A673 (cell line): ENCODE measurements around the gene CXCL6.

Experiments
- EZH2 ChIP-seq: fragments of 200-600 bp; sonication (generic); IDR thresholded peaks from 2 replicates; pipeline ENCODE4 v1.6.1; 2017; ENCODE audit warnings: borderline replicate concordance, low read depth, mild to moderate bottlenecking, mixed read lengths, antibody characterized with exemption, low read length; ENCODE audit not compliant: poor library complexity, severe bottlenecking
- TF ChIP-seq, protein P1 (sequence below): fragments of 300-800, 200-600 bp; sonication (generic); conservative IDR thresholded peaks from 2 replicates; pipeline ENCODE4 v1.5.1; 2017; ENCODE audit warnings: low read depth, mild to moderate bottlenecking, antibody characterized with exemption, low read length, moderate library complexity, mixed read lengths

DNA sequence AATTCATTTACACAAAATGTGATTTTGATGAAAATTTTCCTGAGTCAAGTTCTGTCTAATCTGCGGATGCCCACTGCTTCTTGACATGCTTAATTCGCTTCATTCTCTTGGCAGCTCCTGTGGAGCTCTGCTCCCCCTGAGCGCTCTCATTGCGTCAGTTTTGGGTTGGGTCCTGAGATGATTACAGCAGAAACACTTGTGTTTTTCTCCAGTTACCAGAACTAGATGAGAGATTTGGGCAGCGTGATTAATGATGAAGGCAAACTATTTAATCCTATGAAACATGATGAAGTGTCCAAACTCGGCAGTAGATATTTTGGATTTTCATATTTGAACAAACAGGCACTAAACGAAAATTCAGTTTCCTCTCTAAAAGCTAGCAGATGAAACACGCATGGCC, 28.5 kb downstream of the CXCL6 start:
- TF ChIP-seq, protein P1, sequence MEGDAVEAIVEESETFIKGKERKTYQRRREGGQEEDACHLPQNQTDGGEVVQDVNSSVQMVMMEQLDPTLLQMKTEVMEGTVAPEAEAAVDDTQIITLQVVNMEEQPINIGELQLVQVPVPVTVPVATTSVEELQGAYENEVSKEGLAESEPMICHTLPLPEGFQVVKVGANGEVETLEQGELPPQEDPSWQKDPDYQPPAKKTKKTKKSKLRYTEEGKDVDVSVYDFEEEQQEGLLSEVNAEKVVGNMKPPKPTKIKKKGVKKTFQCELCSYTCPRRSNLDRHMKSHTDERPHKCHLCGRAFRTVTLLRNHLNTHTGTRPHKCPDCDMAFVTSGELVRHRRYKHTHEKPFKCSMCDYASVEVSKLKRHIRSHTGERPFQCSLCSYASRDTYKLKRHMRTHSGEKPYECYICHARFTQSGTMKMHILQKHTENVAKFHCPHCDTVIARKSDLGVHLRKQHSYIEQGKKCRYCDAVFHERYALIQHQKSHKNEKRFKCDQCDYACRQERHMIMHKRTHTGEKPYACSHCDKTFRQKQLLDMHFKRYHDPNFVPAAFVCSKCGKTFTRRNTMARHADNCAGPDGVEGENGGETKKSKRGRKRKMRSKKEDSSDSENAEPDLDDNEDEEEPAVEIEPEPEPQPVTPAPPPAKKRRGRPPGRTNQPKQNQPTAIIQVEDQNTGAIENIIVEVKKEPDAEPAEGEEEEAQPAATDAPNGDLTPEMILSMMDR: no peak
- no peak for TF ChIP-seq EZH2
